Gastrocnemius medialis (tissue), 4 donors: ENCODE results near the gene SLC15A4. TPM values are rescaled to one million over a fixed set of nuclear protein-coding genes. Genes with fewer than 3 reads are reported as not detected.

Experiments used
- ATAC-seq, 2 donors: fragments of 150-250 bp; one replicate each; pipeline ENCODE4 v1.9.1; 2016
- DNase-seq, 2 donors: peaks; one replicate each; pipeline ENCODE4 v3.0.0-alpha.2; 2019
- H3K27ac ChIP-seq, 4 donors: fragments of 200-600 bp; sonication (generic); 1 replicate in 1 of 4; 2 replicates in 3 of 4; pipeline ENCODE4 v1.5.1; 2016 to 2018; ENCODE audit warnings: mild to moderate bottlenecking in 2 of 4, moderate library complexity in 1 of 4
- H3K27me3 ChIP-seq, 3 donors: fragments of 200-600 bp; sonication (generic) in 2 of 3; 1 replicate in 1 of 3; 2 replicates in 2 of 3; pipeline versions ENCODE4 v1.5.1 to v1.6.0; 2016 to 2019; ENCODE audit warnings: mild to moderate bottlenecking in 1 of 3, moderate library complexity in 1 of 3
- H3K36me3 ChIP-seq, 2 donors: fragments of 200-600 bp; sonication (generic) in 1 of 2; one replicate each; pipeline ENCODE4 v1.5.1; 2017 to 2018
- H3K4me1 ChIP-seq, 2 donors: fragments of 200-600 bp; sonication (generic) in 1 of 2; one replicate each; pipeline ENCODE4 v1.5.1; 2016 to 2017; ENCODE audit warnings: mild to moderate bottlenecking in 2 of 2
- H3K4me3 ChIP-seq, 4 donors: fragments of 200-600 bp; sonication (generic) in 3 of 4; 1 replicate in 1 of 4; 2 replicates in 3 of 4; pipeline ENCODE4 v1.5.1; 2016 to 2019; ENCODE audit warnings: mild to moderate bottlenecking in 2 of 4
- H3K9me3 ChIP-seq, 3 donors: fragments of 200-600 bp; sonication (generic) in 2 of 3; 1 replicate in 1 of 3; 2 replicates in 2 of 3; pipeline ENCODE4 v1.5.1; 2016 to 2019
- POLR2A ChIP-seq, 2 donors: fragments of 450-650 bp; IDR thresholded peaks; one replicate each; pipeline ENCODE4 v1.6.1; 2017; ENCODE audit warnings: antibody characterized with exemption in 2 of 2, mild to moderate bottlenecking in 2 of 2, moderate library complexity in 2 of 2
- in situ Hi-C, 4 donors: fragments of 200-750 bp; cut with MboI; loops; one replicate each; pipeline versions ENCODE4 v1.15.0 to v1.8.0; 2017; ENCODE audit warnings: low sequenced_read_pairs in 4 of 4
- intact Hi-C: fragments of 100-400 bp; cut with DNase I; formaldehyde crosslinking; loops from one replicate; pipeline ENCODE4 v1.15.1; 2023; ENCODE audit warnings: low total_unique reads
- total RNA-seq, 4 donors: library from RNA; depleted of rRNA; stranded (reverse); fragments of >200 nt; gene quantifications; one replicate each; pipeline versions ENCODE4 v1.1.0 to v1.2.3, GENCODE V29; 2016
- TF ChIP-seq, protein P1 (sequence below), 5 experiments: fragments of 450-650 bp in 3 of 5; fragments of 200-600 bp in 2 of 5; sonication (generic) in 2 of 5; IDR thresholded peaks in 4 of 5; conservative IDR thresholded peaks in 1 of 5; 1 replicate in 4 of 5; 2 replicates in 1 of 5; pipeline ENCODE4 v1.5.1; 2016 to 2019; ENCODE audit warnings: antibody characterized with exemption in 5 of 5, mild to moderate bottlenecking in 3 of 5, moderate library complexity in 3 of 5

The SLC15A4 gene
- total RNA-seq: 100 to 1,000 TPM in 1 of 4 donors, 10 to 100 TPM in 3; 59.8 to 122 (median 79.1) TPM

DNA sequence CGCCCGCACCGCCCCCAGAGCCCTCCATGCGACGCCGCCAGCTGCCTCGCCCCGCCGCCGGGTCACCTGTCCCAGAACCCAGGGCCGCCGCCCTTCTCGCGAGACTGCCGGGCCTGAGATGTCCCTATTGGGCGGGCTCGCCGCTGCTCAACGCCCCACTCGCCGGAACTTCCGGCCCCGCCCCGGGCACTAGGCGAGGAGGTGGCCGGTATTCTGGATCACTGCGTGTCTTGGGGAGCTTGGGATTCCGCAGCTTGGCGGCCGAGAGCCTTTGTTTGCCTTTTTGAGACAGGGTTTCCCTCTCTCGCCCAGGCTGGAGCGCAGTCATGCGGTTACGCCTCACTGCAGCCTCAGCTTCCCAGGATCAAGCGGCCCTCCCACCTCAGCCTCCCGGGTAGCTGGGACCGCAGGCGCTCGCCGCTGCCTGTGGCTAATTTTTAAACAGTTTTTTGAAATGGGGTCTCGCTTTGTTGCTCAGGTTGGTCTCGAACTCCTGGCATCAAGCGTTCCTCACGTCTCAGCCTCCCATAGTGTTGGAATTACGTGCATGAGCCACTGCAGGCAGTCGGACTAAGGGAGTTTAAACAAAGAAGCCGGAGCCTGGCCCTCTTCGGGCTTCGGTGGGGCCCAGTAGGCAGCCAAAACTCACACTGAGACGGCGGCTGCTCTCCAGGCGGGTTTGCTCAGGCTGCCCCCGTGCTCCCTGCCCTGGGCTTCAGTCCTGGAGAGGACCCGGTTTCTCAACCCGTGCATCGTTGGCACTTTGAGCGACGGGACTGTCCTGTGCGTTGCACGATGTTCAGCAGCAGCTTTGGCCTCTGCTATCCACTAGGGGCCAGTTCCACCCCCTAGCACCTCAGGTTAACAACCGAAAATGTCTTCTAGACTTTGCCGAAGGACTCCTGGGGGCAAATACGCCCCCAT lies at the start of gene SLC15A4:
Gene SLC15A4 (minus strand): TSS at position 43 of the 924 bp plus-strand sequence. CDS start 15 bp downstream, at position 28.
- no peaks in the 10 kb centered on the region for H3K36me3 ChIP-seq
- peak within 1 kb of the TSS; percentile 85 to 93 (median 86) for H3K4me3 ChIP-seq
- TF ChIP-seq POLR2A (IDR thresholded peaks at IDR 0.05): peak; percentile 97 to 99
- TF ChIP-seq, protein P1, sequence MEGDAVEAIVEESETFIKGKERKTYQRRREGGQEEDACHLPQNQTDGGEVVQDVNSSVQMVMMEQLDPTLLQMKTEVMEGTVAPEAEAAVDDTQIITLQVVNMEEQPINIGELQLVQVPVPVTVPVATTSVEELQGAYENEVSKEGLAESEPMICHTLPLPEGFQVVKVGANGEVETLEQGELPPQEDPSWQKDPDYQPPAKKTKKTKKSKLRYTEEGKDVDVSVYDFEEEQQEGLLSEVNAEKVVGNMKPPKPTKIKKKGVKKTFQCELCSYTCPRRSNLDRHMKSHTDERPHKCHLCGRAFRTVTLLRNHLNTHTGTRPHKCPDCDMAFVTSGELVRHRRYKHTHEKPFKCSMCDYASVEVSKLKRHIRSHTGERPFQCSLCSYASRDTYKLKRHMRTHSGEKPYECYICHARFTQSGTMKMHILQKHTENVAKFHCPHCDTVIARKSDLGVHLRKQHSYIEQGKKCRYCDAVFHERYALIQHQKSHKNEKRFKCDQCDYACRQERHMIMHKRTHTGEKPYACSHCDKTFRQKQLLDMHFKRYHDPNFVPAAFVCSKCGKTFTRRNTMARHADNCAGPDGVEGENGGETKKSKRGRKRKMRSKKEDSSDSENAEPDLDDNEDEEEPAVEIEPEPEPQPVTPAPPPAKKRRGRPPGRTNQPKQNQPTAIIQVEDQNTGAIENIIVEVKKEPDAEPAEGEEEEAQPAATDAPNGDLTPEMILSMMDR (IDR thresholded peaks at IDR 0.05 in 4 of 5, conservative IDR thresholded peaks at IDR 0.05 in 1 of 5): peak in 4 of 5 experiments; percentile 20 to 34 (median 29)
- peak within 1 kb of the TSS; percentile 86 to 98 (median 96) for H3K27ac ChIP-seq
- DNase-seq (peak; percentile 96 to 97), ATAC-seq (peak; percentile 69 to 72)
- no peaks in the 10 kb centered on the region for H3K9me3 ChIP-seq
- intact Hi-C loops (loop anchor here (5.0 kb wide), 1 partner anchor 37 kb away; no protein-coding TSS in a partner anchor), in situ Hi-C loops (no loop called here)
- H3K4me1 ChIP-seq: peaks cover 48 to 53% of the 10 kb centered on the region in 2 donors
- no peaks in the 10 kb centered on the region for H3K27me3 ChIP-seq

DNA sequence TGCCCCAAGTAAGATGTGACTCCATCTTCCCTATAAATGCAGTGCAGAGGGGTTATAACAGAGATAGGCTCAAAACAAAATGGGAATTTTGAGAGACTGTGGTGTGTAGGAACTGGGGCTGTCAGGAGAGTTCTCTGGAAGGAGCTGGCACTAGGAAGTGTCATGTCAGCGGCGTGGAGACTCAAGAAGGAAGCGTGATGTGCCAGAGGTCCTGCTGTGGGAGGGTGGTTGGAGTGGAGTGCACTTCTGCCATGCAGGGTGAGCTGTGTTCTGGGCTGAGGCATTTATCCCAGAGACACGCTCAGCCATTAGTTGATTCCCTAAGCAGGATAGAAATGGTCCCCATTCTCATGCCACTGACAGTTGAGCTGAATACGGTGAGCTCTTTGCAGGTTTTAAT lies 48.5 kb upstream of the SLC15A4 start:
- Histone ChIP-seq H3K36me3 (no peaks in the 10 kb centered on the region), H3K27me3 (no peaks in the 10 kb centered on the region), H3K4me3 (no peak overlapping the region), H3K27ac (no peak overlapping the region), H3K9me3 (no peaks in the 10 kb centered on the region), H3K4me1 (no peaks in the 10 kb centered on the region)
- TF ChIP-seq, protein P1 (IDR thresholded peaks at IDR 0.05 in 4 of 5, conservative IDR thresholded peaks at IDR 0.05 in 1 of 5): no peak
- TF ChIP-seq POLR2A (IDR thresholded peaks at IDR 0.05): no peak
- in situ Hi-C loops: no loop called here
- intact Hi-C loops: no loop called here
- ATAC-seq: no peak
- no peak for DNase-seq

DNA sequence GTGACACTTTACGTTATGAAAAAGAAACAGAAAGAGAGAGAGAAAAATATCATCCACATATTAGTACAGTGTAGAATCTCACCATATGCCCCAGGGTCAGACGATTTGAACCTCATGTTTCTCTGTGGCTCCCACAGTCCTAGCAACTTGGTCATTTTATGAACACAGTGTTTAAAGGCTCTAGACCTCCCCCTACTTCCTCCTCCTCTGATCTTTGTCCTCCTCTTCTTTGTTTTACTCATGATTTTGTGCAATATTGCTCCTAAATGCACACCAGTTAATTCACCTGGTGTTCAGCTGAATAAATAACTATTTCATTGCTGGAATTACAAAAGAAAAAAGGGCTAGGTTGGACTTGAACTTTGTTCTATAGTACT lies 47.7 kb upstream of the SLC15A4 start:
- no peak overlapping the region for H3K4me3 ChIP-seq
- H3K27me3 ChIP-seq: no peaks in the 10 kb centered on the region
- no peaks in the 10 kb centered on the region for H3K36me3 ChIP-seq
- ATAC-seq (no peak), DNase-seq (no peak)
- in situ Hi-C loops (no loop called here), intact Hi-C loops (no loop called here)
- TF ChIP-seq, protein P1 (IDR thresholded peaks at IDR 0.05 in 4 of 5, conservative IDR thresholded peaks at IDR 0.05 in 1 of 5): no peak
- TF ChIP-seq POLR2A (IDR thresholded peaks at IDR 0.05): no peak
- H3K9me3 ChIP-seq: no peaks in the 10 kb centered on the region
- H3K4me1 ChIP-seq: no peaks in the 10 kb centered on the region
- H3K27ac ChIP-seq: no peak overlapping the region

DNA sequence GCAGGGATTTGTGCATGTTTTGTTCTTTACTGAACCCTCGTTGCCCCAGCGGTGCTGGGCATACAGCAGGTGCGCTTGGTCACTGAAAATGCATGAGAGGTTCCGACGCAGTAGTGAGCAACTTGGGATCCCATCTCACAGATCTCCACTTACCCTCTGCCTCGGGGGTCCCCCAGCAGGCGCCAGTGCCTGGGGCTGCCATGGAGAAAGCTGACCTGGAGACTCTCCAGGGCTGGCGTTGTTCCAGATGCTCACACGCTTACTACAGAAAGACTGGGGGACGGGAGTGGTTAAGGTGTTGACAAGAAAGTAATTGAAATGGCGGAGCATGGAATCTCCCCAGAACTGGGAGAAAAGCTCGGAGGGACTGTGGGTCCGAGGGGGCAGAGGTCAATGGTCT lies 43.7 kb upstream of the SLC15A4 start:
- Histone ChIP-seq H3K9me3 (no peaks in the 10 kb centered on the region), H3K4me3 (no peak overlapping the region), H3K36me3 (no peaks in the 10 kb centered on the region), H3K27me3 (no peaks in the 10 kb centered on the region), H3K27ac (no peak overlapping the region), H3K4me1 (no peaks in the 10 kb centered on the region)
- intact Hi-C loops: no loop called here
- TF ChIP-seq, protein P1 (IDR thresholded peaks at IDR 0.05 in 4 of 5, conservative IDR thresholded peaks at IDR 0.05 in 1 of 5): no peak
- no peak for TF ChIP-seq POLR2A (IDR thresholded peaks at IDR 0.05)
- DNase-seq (no peak), ATAC-seq (no peak)
- in situ Hi-C loops: no loop called here
